Activated CD4-positive, alpha-beta T cell treated with anti-CD3 and anti-CD28 coated beads, Interleukin-2, amount 10 ng/mL, durations not matched to agents 24 days and 14 days (primary cell): ENCODE data around the gene CLCN4. TPM values are rescaled to one million over a fixed set of nuclear protein-coding genes. Genes with fewer than 3 reads are reported as not detected.

Source experiments
- DNase-seq: peaks from one replicate; pipeline ENCODE4 v3.0.0; 2022
- H3K27ac Mint-ChIP-seq: one replicate; pipeline ENCODE4 v1.8.0; 2022; ENCODE audit warnings: mild to moderate bottlenecking, mixed read lengths
- H3K27me3 Mint-ChIP-seq: one replicate; pipeline ENCODE4 v1.8.0; 2022; ENCODE audit warnings: mixed read lengths
- H3K36me3 Mint-ChIP-seq: one replicate; pipeline ENCODE4 v1.8.0; 2022; ENCODE audit warnings: low read depth, mild to moderate bottlenecking, mixed read lengths
- H3K4me1 Mint-ChIP-seq: one replicate; pipeline ENCODE4 v1.8.0; 2021; ENCODE audit warnings: mixed read lengths
- H3K4me3 Mint-ChIP-seq: one replicate; pipeline ENCODE4 v1.8.0; 2022; ENCODE audit warnings: mild to moderate bottlenecking, moderate library complexity, mixed read lengths
- H3K9me3 Mint-ChIP-seq: one replicate; pipeline ENCODE4 v1.8.0; 2021; ENCODE audit warnings: mixed read lengths
- intact Hi-C: fragments of 100-400 bp; cut with micrococcal nuclease; formaldehyde crosslinking; loops from one replicate; pipeline ENCODE4 v1.15.1; 2023
- total RNA-seq: library from RNA; stranded (reverse); gene quantifications from 2 replicates; pipeline ENCODE4 v1.2.3, GENCODE V29; 2022

Gene CLCN4
- total RNA-seq, 1 donor from 2014 or later, result not detected

DNA sequence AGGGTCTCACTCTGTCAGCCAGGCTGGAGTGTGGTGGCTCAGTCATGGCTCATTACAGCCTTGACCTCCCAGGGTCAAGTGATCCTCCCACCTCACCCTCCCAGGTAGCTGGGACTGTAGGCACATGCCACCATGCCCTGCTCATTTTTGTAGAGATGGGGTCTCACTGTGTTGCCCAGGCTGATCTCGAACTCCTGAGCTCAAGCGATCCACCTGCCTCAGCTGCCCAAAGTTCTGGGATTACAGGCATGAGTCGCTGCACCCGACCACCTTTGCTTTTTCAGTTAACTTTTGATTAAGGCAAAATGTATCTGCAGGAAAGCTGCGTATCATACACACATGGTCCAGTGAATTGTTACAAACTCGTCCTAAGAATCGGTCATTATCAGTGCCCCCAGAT is 16.5 kb upstream of the CLCN4 start:
- no peaks in the 10 kb centered on the region for H3K4me1 Mint-ChIP-seq
- no peaks in the 10 kb centered on the region for H3K27me3 Mint-ChIP-seq

DNA sequence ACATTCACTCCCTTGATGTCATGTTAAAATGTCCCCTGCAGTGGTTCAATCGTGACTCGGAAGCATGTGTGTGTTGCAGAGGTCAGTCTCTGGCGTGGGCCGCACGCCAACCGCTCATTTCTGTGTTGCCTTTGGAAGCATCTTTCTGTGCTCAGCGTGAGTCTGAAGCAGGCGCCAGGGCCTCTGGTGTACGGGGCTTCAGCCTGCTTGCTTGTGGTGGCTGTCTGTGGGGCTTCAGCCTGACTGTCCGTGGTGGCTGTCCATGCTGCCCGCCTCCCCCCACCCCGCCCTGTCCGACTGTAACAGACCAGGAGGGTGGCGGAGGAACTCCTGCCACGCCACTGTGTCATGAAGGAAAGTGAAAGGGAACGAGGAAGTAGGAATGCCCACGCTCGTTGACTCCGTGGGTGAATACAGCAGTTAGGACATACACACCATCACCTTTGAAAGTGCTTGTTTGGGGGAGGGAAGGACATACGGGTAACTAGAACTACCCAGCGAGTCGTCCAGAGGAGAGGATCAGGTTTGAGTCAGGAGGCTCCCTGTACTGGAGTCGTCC is 14.7 kb upstream of the CLCN4 start:
- Mint-ChIP-seq H3K36me3 (peaks cover 16% of the 10 kb centered on the region), H3K4me1 (no peaks in the 10 kb centered on the region), H3K9me3 (no peaks in the 10 kb centered on the region), H3K4me3 (no peak overlapping the region), H3K27me3 (no peaks in the 10 kb centered on the region), H3K27ac (no peak overlapping the region)
- intact Hi-C loops, result no loop called here
- DNase-seq, result no peak

More for the DNA sequence above, 16.5 kb upstream of the CLCN4 start:
- DNase-seq, result no peak
- Mint-ChIP-seq H3K9me3 (no peaks in the 10 kb centered on the region), H3K27ac (no peak overlapping the region), H3K4me3 (no peak overlapping the region), H3K36me3 (peaks cover 16% of the 10 kb centered on the region)
- intact Hi-C loops, result no loop called here

DNA sequence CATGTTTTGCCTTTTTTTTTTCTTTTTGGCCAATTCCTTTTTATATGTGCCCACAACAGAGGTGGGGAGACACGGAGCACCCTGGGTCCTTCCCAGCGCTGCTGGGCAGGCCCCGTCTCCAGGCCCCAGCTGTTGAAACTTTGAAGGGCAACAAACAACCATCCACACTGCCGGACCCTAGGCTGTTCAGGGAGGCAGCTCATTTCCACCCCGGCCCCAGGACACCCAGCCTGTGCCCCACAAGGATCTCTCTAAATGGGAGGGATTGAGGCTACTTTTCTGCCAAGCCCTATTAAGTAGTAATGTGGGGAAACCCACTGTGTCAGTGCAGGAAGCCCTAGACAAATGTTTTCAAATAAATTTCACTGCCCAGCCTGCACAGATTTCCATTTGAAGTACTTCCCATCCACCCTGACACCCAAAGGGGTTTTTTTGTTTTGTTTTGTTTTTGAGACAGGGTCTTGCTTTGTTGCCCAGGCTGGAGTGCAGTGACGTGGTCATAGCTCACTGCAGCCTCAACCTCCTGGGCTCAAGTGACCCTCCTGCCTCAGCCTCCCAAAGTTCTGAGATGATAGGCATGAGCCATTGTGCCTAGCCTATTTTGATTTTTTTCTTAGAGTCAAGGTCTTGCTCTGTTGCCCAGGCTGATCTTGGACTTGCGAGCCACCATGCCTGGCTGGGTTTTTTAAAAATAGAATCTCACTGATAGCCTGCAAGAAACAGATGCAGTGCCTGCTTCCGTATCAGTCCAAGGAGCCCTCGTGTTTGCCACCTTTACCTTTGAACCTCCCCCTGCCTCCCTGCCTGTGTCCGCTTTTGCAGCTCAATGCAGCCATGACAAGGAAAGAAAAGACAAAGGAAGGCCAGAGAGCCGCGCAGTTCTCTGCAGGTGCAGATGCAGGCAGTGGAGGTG is 13.4 kb upstream of the CLCN4 start:
- Mint-ChIP-seq H3K27me3 (no peaks in the 10 kb centered on the region), H3K27ac (no peak overlapping the region), H3K36me3 (peaks cover 14% of the 10 kb centered on the region), H3K4me1 (no peaks in the 10 kb centered on the region), H3K4me3 (no peak overlapping the region), H3K9me3 (no peaks in the 10 kb centered on the region)
- DNase-seq, result no peak
- intact Hi-C loops, result no loop called here

DNA sequence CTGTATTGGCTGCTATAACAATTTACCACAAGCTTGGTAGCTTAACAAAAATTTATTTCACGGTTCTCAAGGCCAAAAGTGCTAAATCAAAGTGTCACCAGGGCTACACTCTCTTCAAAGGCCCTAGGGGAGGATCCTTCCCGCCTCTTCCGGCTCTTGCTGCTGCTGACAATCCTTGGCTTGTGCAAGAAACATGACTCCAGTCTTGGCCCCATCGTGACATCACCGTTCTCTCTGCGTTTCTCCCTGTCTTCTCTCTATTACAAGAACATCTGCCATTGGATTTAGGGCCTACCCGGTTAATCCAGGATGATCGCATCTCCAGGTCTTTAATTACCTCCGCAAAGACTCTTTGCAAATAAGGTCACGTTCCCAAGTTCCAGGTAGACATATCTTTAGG is 10.4 kb upstream of the CLCN4 start:
- H3K9me3 Mint-ChIP-seq, result no peaks in the 10 kb centered on the region
- H3K4me1 Mint-ChIP-seq, result no peaks in the 10 kb centered on the region
- H3K27ac Mint-ChIP-seq, result no peak overlapping the region
- H3K4me3 Mint-ChIP-seq, result no peak overlapping the region
- DNase-seq, result no peak
- H3K27me3 Mint-ChIP-seq, result no peaks in the 10 kb centered on the region
- H3K36me3 Mint-ChIP-seq, result peaks cover 12% of the 10 kb centered on the region
- intact Hi-C loops, result no loop called here

DNA sequence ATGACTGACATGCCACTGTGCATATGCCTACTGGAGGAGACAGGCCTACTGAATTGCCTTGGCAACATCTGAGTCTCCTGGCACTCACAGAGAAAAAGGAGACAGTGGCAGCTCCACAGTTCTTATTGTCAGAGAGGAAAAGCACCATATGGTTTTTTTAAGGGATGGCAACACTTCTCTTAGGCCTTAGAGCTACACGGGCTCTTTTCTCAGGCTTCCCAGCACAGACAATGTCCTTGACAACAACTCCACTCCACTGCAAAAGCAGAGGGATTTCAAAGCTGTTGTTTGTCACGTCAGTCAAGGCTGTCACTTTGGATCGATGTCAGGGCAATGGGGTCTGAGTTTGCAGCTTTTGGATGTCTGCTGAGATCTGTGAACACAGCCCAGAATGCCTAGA is 4.7 kb upstream of the CLCN4 start:
- intact Hi-C loops, result no loop called here
- no peaks in the 10 kb centered on the region for H3K9me3 Mint-ChIP-seq
- H3K4me1 Mint-ChIP-seq, result peaks cover 1% of the 10 kb centered on the region
- no peaks in the 10 kb centered on the region for H3K36me3 Mint-ChIP-seq
- no peak for DNase-seq
- H3K4me3 Mint-ChIP-seq, result no peak overlapping the region
- no peak overlapping the region for H3K27ac Mint-ChIP-seq
- peaks cover 21% of the 10 kb centered on the region for H3K27me3 Mint-ChIP-seq

DNA sequence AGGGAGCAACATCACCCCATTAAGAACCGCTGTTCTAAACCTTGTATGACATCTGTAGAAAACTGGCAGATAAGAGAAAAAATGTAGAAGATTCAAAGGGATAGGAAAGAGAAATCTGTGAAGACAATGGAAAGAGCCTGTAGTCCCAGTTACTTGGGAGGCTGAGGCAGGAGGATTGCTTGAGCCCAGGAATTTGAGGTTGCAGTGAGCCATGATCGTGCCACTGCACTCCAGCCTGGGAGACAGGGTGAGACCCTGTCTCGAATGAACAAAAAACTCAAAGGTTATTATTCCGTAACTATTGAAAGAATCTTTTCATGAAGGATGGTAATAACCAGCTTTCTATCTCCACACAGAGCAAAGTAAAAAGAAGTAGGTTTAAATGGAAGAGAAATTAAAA is 1.6 kb upstream of the CLCN4 start:
- Mint-ChIP-seq H3K36me3 (no peaks in the 10 kb centered on the region), H3K4me3 (no peak overlapping the region), H3K4me1 (peaks cover 2% of the 10 kb centered on the region), H3K27ac (no peak overlapping the region), H3K9me3 (no peaks in the 10 kb centered on the region), H3K27me3 (peaks cover 35% of the 10 kb centered on the region)
- DNase-seq, result no peak
- intact Hi-C loops, result no loop called here

DNA sequence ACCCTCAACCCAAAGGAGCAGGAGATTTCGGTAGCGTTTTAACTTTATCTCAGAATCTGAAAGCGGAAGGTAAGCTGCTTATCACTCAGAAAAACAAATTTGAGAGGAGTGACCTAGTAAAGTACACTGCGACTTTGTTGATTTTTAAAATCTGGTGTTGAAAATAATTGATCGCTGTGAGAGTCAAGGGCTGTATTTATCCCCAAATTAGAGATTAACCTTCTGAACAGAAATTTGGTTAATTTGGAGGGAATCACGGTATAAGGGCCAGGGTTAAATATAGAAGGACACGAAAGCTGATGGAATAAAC is 212 bp downstream of the CLCN4 start:
- Mint-ChIP-seq H3K4me3 (no peak overlapping the region), H3K27me3 (peaks cover 46% of the 10 kb centered on the region), H3K27ac (no peak overlapping the region), H3K9me3 (no peaks in the 10 kb centered on the region), H3K4me1 (peaks cover 2% of the 10 kb centered on the region), H3K36me3 (no peaks in the 10 kb centered on the region)
- intact Hi-C loops, result no loop called here
- DNase-seq, result no peak

DNA sequence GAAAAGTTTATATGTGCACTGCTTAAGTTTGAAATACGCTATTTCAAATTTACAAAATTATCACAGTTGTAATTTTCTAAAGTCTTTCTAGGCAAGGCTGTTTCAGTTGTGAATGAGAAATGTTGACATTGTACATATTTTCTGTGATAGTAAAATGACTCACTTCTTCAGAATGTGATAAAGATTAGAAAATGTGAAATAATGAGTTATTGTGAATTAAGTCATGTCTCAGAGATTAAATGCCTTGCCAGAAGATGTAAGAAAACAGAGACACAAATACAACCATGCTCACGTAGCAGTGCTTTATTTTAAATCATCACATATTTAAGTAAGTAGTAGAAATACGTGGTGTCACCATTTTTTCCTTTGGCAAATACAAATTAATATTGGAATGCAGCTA is 768 bp downstream of the CLCN4 start:
- H3K36me3 Mint-ChIP-seq, result no peaks in the 10 kb centered on the region
- H3K4me1 Mint-ChIP-seq, result peaks cover 2% of the 10 kb centered on the region
- H3K4me3 Mint-ChIP-seq, result no peak overlapping the region
- H3K9me3 Mint-ChIP-seq, result no peaks in the 10 kb centered on the region
- peaks cover 46% of the 10 kb centered on the region for H3K27me3 Mint-ChIP-seq
- no peak for DNase-seq
- intact Hi-C loops, result no loop called here
- H3K27ac Mint-ChIP-seq, result no peak overlapping the region

DNA sequence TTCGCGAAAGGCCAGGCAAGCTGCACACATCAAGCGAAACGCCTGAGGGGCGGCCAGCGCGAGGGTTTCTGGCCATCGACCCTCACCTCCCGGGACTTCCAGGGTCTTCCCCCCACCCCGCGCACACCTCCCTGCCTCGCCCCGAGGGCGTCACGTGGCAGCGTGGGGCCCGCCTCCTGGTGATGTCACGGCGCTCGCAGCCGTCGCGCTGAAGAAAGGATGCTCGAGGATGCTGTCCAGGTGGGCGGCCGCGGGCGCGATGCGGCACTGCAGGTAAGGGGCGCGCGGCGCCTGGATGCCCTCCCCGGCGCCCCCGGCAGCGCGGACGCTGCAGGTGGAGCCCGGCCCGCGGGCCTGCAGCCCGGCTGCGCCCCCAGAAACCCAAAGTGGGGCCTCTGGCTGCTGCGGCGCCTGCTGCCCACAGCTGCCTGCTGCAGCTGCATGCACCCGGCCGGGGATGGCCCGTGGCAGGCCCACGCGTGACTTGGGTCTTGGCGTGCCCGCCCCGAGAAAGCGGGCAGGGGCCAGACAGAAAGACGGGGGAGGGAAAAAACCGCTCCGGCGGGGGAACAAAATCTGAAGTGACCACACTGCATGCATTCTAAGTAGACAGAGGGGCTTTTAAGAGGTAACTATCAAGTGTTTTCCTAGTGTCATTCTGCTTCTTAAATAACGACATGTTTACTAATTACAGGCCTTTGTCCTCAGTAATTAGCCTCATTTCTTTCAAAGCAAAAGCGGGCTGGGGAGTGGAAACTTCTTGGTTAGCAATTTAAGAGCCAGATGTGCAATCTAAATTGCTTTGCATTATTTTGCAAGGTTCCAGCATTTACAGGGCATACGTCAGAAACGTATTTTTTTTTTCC is 1.7 kb downstream of the CLCN4 start:
- intact Hi-C loops, result no loop called here
- peak; percentile 56 for DNase-seq
- Mint-ChIP-seq H3K4me1 (peaks cover 2% of the 10 kb centered on the region), H3K27ac (no peak overlapping the region), H3K4me3 (no peak overlapping the region), H3K27me3 (peaks cover 44% of the 10 kb centered on the region), H3K9me3 (no peaks in the 10 kb centered on the region), H3K36me3 (no peaks in the 10 kb centered on the region)

DNA sequence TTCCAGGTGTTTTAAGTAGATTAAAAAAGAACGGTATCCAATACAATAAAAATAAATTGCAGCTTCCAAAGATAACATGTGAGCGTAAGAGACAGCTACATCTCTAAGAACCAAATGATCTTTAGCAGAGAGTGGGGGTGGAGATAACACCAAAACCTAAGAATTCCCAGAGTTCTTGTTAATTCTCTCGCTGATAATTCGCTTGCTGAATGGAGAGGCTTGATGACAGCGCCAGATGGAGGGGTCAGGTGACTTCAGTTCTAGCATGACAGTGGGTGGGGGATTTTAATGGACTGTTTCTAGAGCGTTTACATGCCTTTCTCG is 2.3 kb downstream of the CLCN4 start:
- no peak overlapping the region for H3K4me3 Mint-ChIP-seq
- DNase-seq, result no peak
- peaks cover 2% of the 10 kb centered on the region for H3K4me1 Mint-ChIP-seq
- H3K27me3 Mint-ChIP-seq, result peaks cover 44% of the 10 kb centered on the region
- H3K27ac Mint-ChIP-seq, result no peak overlapping the region
- intact Hi-C loops, result no loop called here
- H3K36me3 Mint-ChIP-seq, result no peaks in the 10 kb centered on the region
- no peaks in the 10 kb centered on the region for H3K9me3 Mint-ChIP-seq

DNA sequence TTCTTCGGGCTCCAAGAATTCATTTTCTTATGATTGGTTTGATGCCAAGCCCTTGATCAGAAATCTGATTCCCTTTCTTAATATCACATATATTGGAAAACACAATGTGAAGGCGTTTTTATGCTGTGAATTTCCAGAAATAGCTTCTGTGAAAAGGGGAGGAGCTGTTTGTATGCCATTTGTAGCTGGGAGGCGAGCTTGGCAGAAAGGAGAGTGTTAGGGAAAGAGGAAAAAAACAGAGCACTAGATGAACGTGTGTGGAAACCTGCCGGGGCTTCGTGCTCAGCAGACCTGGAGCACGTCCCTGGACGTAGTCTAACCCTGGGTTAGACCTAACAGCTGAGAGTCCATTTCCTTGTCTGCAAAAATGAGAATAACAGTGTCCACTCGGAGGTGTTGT is 3.4 kb downstream of the CLCN4 start:
- no peaks in the 10 kb centered on the region for H3K9me3 Mint-ChIP-seq
- H3K36me3 Mint-ChIP-seq, result no peaks in the 10 kb centered on the region
- DNase-seq, result no peak
- intact Hi-C loops, result no loop called here
- H3K4me1 Mint-ChIP-seq, result peaks cover 2% of the 10 kb centered on the region
- H3K4me3 Mint-ChIP-seq, result no peak overlapping the region
- no peak overlapping the region for H3K27ac Mint-ChIP-seq
- peaks cover 38% of the 10 kb centered on the region for H3K27me3 Mint-ChIP-seq

DNA sequence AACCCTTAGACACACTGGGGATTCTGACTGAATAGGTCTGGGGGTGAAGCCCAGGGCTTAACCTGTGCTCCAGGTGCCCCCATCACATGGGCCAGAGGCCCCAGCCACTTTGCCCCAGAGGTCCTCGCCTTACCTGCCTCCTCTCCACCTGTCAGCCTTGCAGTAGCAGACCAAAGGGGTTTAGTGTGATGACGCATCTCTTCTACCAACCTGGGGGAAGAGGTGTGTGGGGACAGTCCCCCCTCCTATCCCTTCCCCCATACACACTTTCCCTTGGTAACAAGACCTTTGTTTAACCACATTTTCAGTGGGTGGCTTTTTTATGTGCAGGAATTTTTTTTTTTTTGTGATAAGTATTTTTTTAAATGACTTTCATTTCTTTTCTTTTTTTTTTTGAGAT is 6.3 kb downstream of the CLCN4 start:
- Mint-ChIP-seq H3K27ac (no peak overlapping the region), H3K4me3 (no peak overlapping the region), H3K36me3 (no peaks in the 10 kb centered on the region), H3K27me3 (peaks cover 23% of the 10 kb centered on the region), H3K9me3 (no peaks in the 10 kb centered on the region), H3K4me1 (peaks cover 5% of the 10 kb centered on the region)
- no peak for DNase-seq
- intact Hi-C loops, result no loop called here

DNA sequence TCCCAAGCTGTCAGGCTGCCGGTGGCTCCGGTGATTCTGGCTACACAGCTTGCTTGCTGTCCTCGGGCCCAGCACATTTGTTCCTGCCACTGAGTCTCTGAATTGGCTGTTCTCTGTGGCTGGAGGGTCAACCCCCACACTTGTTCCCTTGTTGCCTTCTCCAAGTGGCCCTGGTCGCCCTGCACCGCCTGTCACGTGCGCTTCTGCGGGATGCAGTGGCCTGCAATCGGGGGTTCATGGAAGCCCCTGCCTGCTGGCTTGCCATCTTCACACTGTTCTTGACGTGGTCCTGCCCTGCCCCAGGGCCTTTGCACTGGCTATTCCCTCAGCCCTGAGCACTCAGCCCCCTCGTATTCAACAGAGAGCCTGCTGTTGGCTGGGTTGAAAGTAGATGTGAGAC is 8.1 kb downstream of the CLCN4 start:
- Mint-ChIP-seq H3K9me3 (no peaks in the 10 kb centered on the region), H3K4me3 (no peak overlapping the region), H3K27me3 (peaks cover 16% of the 10 kb centered on the region), H3K36me3 (no peaks in the 10 kb centered on the region), H3K27ac (no peak overlapping the region), H3K4me1 (peaks cover 5% of the 10 kb centered on the region)
- intact Hi-C loops, result no loop called here
- no peak for DNase-seq

DNA sequence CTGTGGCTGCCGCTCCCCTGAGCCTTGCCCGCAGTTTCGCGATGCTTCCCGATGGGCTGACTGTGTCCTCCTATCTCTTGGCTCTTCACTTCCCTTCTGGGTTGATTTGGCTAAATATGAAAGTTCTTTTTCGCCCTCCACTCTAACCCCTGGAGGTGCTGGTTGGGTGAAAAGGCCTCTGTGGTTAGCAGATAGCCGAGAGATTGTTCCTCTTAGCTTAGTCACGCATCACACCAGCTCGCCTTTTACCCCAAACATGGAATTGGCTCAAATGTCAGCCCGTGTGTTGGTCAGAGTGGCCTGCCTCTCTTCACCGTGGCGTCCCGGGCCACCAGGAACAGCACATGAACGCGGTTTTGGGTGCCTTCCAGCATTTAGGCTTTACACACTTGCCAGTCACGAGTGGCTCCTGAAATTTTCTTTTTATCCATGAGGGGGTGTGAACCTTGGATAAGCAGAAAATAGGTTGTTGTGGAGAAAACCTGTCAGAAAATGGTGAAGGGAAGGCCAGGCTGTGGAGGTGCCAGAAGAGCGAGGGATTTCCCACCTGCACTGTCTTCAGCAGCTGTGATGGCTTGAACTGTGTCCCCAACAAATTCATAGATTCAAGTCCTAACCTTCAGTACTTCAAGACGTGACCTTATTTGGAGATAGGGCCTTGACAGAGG is 8.9 kb downstream of the CLCN4 start:
- Mint-ChIP-seq H3K4me3 (no peak overlapping the region), H3K4me1 (peaks cover 5% of the 10 kb centered on the region), H3K27ac (no peak overlapping the region), H3K36me3 (no peaks in the 10 kb centered on the region), H3K9me3 (no peaks in the 10 kb centered on the region), H3K27me3 (peaks cover 8% of the 10 kb centered on the region)
- no peak for DNase-seq
- intact Hi-C loops, result no loop called here
